ENCODE measurements around the gene HSPB2.

Gene HSPB2

GRCh38 chr11:111947143-111947542, 34.6 kb downstream of the HSPB2 start:
- TF ChIP-seq CTCF (IDR thresholded peaks at IDR 0.05; ENCODE audit: insufficient read depth, low read length) (no peak), GABPA (IDR thresholded peaks at IDR 0.05; ENCODE audit: low read depth) (no peak), SPI1 (IDR thresholded peaks at IDR 0.05; ENCODE audit: borderline replicate concordance, low read depth) (no peak), POLR2AphosphoS5 (IDR thresholded peaks at IDR 0.05; ENCODE audit: low read depth) (no peak), REST (IDR thresholded peaks at IDR 0.05; ENCODE audit: insufficient replicate concordance, low read depth) (no peak)
- H3K27me3 ChIP-seq (ENCODE audit: insufficient read depth, poor library complexity, severe bottlenecking): no peaks in the 10 kb centered on the region
- H3K27ac ChIP-seq (replicated peaks): no peak overlapping the region
- DNase-seq (ENCODE audit: low read depth in 1 of 2, low spot score in 1 of 2): no peak
- no peak overlapping the region for H3K4me3 ChIP-seq (replicated peaks; ENCODE audit: insufficient read depth, low read length)

GRCh38 chr11:111949519-111950426, 37.2 kb downstream of the HSPB2 start:
- DNase-seq (ENCODE audit: low read depth in 1 of 2, low spot score in 1 of 2): no peak
- TF ChIP-seq SPI1 (IDR thresholded peaks at IDR 0.05; ENCODE audit: borderline replicate concordance, low read depth): no peak
- TF ChIP-seq CTCF (IDR thresholded peaks at IDR 0.05; ENCODE audit: insufficient read depth, low read length): no peak
- no peak for TF ChIP-seq GABPA (IDR thresholded peaks at IDR 0.05; ENCODE audit: low read depth)
- no peak for TF ChIP-seq POLR2AphosphoS5 (IDR thresholded peaks at IDR 0.05; ENCODE audit: low read depth)
- no peak for TF ChIP-seq REST (IDR thresholded peaks at IDR 0.05; ENCODE audit: insufficient replicate concordance, low read depth)
- Histone ChIP-seq H3K27ac (replicated peaks) (no peak overlapping the region), H3K27me3 (ENCODE audit: insufficient read depth, poor library complexity, severe bottlenecking) (no peaks in the 10 kb centered on the region), H3K4me3 (replicated peaks; ENCODE audit: insufficient read depth, low read length) (no peak overlapping the region)

- DNase-seq (ENCODE audit: low read depth in 1 of 2, low spot score in 1 of 2): no peak
- no peaks in the 10 kb centered on the region for H3K27me3 ChIP-seq (ENCODE audit: insufficient read depth, poor library complexity, severe bottlenecking)
- no peak overlapping the region for H3K4me3 ChIP-seq (replicated peaks; ENCODE audit: insufficient read depth, low read length)
- TF ChIP-seq GABPA (IDR thresholded peaks at IDR 0.05; ENCODE audit: low read depth) (no peak), REST (IDR thresholded peaks at IDR 0.05; ENCODE audit: insufficient replicate concordance, low read depth) (no peak), SPI1 (IDR thresholded peaks at IDR 0.05; ENCODE audit: borderline replicate concordance, low read depth) (no peak), POLR2AphosphoS5 (IDR thresholded peaks at IDR 0.05; ENCODE audit: low read depth) (no peak), CTCF (IDR thresholded peaks at IDR 0.05; ENCODE audit: insufficient read depth, low read length) (no peak)
- H3K27ac ChIP-seq (replicated peaks): no peak overlapping the region
These were observed 39.0 kb downstream of the HSPB2 start for GRCh38 chr11:111951565-111951964.

All from HL-60 (cell line).